ENCODE data around the gene ABHD5.
A peak's percentile ranks its signal among the peaks of the same experiment; 100 is the strongest.
"Not testable (repeated sequence)": the region's sequence is repeated elsewhere in the genome, so short reads cannot be mapped to it uniquely, and the experiment has no call there.

The ABHD5 gene

GRCh38 chr3:43690400-43691119 is at the start of gene ABHD5:
ABHD5 (plus strand) TSS chr3:43690938; CDS start chr3:43690993, 55 bp downstream.
- DNase-seq = peak; percentile 69

- no peak for DNase-seq
Observed at GRCh38 chr3:43641306-43642114, 49.2 kb upstream of the ABHD5 start.

- DNase-seq = no peak
Observed at GRCh38 chr3:43644443-43644842, 46.3 kb upstream of the ABHD5 start.

GRCh38 chr3:43647331-43648166 is 43.2 kb upstream of the ABHD5 start:
- DNase-seq = no peak

- no peak for DNase-seq
Observed at GRCh38 chr3:43648957-43649356, 41.8 kb upstream of the ABHD5 start.

GRCh38 chr3:43649365-43649968 is 41.3 kb upstream of the ABHD5 start:
- no peak for DNase-seq

- DNase-seq = no peak
Observed at GRCh38 chr3:43650345-43650744, 40.4 kb upstream of the ABHD5 start.

- DNase-seq = not testable (repeated sequence)
Observed at GRCh38 chr3:43656390-43656789, 34.3 kb upstream of the ABHD5 start.

GRCh38 chr3:43659250-43659880 is 31.4 kb upstream of the ABHD5 start:
- no peak for DNase-seq

GRCh38 chr3:43661376-43661775 is 29.4 kb upstream of the ABHD5 start:
- not testable (repeated sequence) for DNase-seq

- not testable (repeated sequence) for DNase-seq
Observed at GRCh38 chr3:43665011-43665410, 25.7 kb upstream of the ABHD5 start.

GRCh38 chr3:43670635-43671522 is 19.9 kb upstream of the ABHD5 start:
- DNase-seq = no peak

GRCh38 chr3:43674345-43675085 is 16.2 kb upstream of the ABHD5 start:
- DNase-seq = no peak

- DNase-seq = no peak
Observed at GRCh38 chr3:43675593-43675992, 15.1 kb upstream of the ABHD5 start.

- no peak for DNase-seq
Observed at GRCh38 chr3:43676441-43676840, 14.3 kb upstream of the ABHD5 start.

GRCh38 chr3:43678375-43678774 is 12.4 kb upstream of the ABHD5 start:
- not testable (repeated sequence) for DNase-seq

- DNase-seq = not testable (repeated sequence)
Observed at GRCh38 chr3:43678887-43679449, 11.8 kb upstream of the ABHD5 start.

GRCh38 chr3:43680857-43681256 is 9.9 kb upstream of the ABHD5 start:
- not testable (repeated sequence) for DNase-seq

GRCh38 chr3:43684944-43685343 is 5.8 kb upstream of the ABHD5 start:
- no peak for DNase-seq

- DNase-seq = no peak
Observed at GRCh38 chr3:43685921-43686320, 4.8 kb upstream of the ABHD5 start.
